ENCODE results near the gene WDR82. TPM values are rescaled to one million over a fixed set of nuclear protein-coding genes. Genes with fewer than 3 reads are reported as not detected.
A peak's percentile ranks its signal among the peaks of the same experiment; 100 is the strongest.

Gene WDR82
- total RNA-seq, 1 experiment from 2014 or later, result 42.0 TPM

- H4K20me1 ChIP-seq (ENCODE audit: insufficient read depth, low read depth, low read length), result 0 out of 2 replicates have a peak, but pooled peaks cover 8% of the 10 kb centered on the region
- peaks cover 40% of the 10 kb centered on the region for H3K36me3 ChIP-seq (ENCODE audit: insufficient read depth, low read length)
- H3K4me1 ChIP-seq (ENCODE audit: low read length), result no peaks in the 10 kb centered on the region
- no peak for DNase-seq
- H3K79me2 ChIP-seq (ENCODE audit: low read length), result no peaks in the 10 kb centered on the region
- H2AFZ ChIP-seq (ENCODE audit: low read length), result no peak overlapping the region
- H3K27me3 ChIP-seq (ENCODE audit: low read length), result no peaks in the 10 kb centered on the region
- no peak overlapping the region for H3K9ac ChIP-seq (ENCODE audit: low read length)
- no peaks in the 10 kb centered on the region for H3K9me3 ChIP-seq (ENCODE audit: low read length)
- H3K4me2 ChIP-seq (ENCODE audit: low read depth, low read length, poor library complexity, severe bottlenecking), result no peak overlapping the region
- no peak overlapping the region for H3K4me3 ChIP-seq (ENCODE audit: low read length)
- H3K27ac ChIP-seq (ENCODE audit: low read length), result peak overlapping the region; percentile 26; the same call in 1 of the 2 replicates
- H3K9me2 ChIP-seq (replicated peaks; ENCODE audit: insufficient read depth, low read length), result no peaks in the 10 kb centered on the region
Measured at GRCh38 chr3:52211268-52211891, 67.1 kb downstream of the WDR82 start.

DNA sequence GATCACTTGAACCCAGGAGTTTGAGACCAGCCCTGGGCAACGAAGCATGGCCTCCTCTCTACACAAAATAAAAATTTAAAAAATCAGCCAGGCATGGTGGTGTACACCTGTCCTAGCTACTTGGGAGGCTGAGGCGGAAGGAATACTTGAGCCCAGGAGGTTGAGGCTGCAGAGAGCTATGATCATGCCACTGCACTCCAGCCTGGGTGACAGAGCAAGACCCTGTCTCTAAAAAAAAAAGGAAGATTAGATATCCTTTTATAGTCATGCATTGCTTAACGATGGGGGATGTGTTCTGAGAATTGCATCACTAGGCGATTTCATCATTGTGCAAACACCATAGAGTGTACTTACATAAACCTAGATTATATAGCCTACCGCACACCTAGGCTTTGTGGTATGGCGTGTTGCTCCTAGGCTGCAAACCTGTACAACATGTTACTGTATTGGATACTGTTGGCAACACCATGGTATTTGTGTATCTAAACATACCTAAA, 67.9 kb downstream of the WDR82 start:
- DNase-seq, result no peak
- no peak overlapping the region for H3K4me3 ChIP-seq (ENCODE audit: low read length)
- H3K36me3 ChIP-seq (ENCODE audit: insufficient read depth, low read length), result peaks cover 48% of the 10 kb centered on the region
- H3K4me1 ChIP-seq (ENCODE audit: low read length), result no peaks in the 10 kb centered on the region
- peak overlapping the region; percentile 26; the same call in 1 of the 2 replicates for H3K27ac ChIP-seq (ENCODE audit: low read length)
- H3K9me3 ChIP-seq (ENCODE audit: low read length), result no peaks in the 10 kb centered on the region
- H3K4me2 ChIP-seq (ENCODE audit: low read depth, low read length, poor library complexity, severe bottlenecking), result no peak overlapping the region
- 0 out of 2 replicates have a peak, but pooled peaks cover 8% of the 10 kb centered on the region for H4K20me1 ChIP-seq (ENCODE audit: insufficient read depth, low read depth, low read length)
- no peaks in the 10 kb centered on the region for H3K79me2 ChIP-seq (ENCODE audit: low read length)
- H3K9me2 ChIP-seq (replicated peaks; ENCODE audit: insufficient read depth, low read length), result no peaks in the 10 kb centered on the region
- no peak overlapping the region for H2AFZ ChIP-seq (ENCODE audit: low read length)
- H3K27me3 ChIP-seq (ENCODE audit: low read length), result no peaks in the 10 kb centered on the region
- H3K9ac ChIP-seq (ENCODE audit: low read length), result no peak overlapping the region

- H3K79me2 ChIP-seq (ENCODE audit: low read length), result no peaks in the 10 kb centered on the region
- H3K27ac ChIP-seq (ENCODE audit: low read length), result no peak overlapping the region; the same call in 1 of the 2 replicates
- no peaks in the 10 kb centered on the region for H3K27me3 ChIP-seq (ENCODE audit: low read length)
- H3K4me1 ChIP-seq (ENCODE audit: low read length), result no peaks in the 10 kb centered on the region
- H3K4me2 ChIP-seq (ENCODE audit: low read depth, low read length, poor library complexity, severe bottlenecking), result no peak overlapping the region
- H3K4me3 ChIP-seq (ENCODE audit: low read length), result no peak overlapping the region
- no peaks in the 10 kb centered on the region for H3K9me3 ChIP-seq (ENCODE audit: low read length)
- H2AFZ ChIP-seq (ENCODE audit: low read length), result no peak overlapping the region
- no peak overlapping the region for H3K9ac ChIP-seq (ENCODE audit: low read length)
- H4K20me1 ChIP-seq (ENCODE audit: insufficient read depth, low read depth, low read length), result 0 out of 2 replicates have a peak, but pooled peaks cover 8% of the 10 kb centered on the region
- DNase-seq, result no peak
- H3K36me3 ChIP-seq (ENCODE audit: insufficient read depth, low read length), result peaks cover 54% of the 10 kb centered on the region
- no peaks in the 10 kb centered on the region for H3K9me2 ChIP-seq (replicated peaks; ENCODE audit: insufficient read depth, low read length)
Measured at GRCh38 chr3:52210037-52210436, 68.4 kb downstream of the WDR82 start.

DNA sequence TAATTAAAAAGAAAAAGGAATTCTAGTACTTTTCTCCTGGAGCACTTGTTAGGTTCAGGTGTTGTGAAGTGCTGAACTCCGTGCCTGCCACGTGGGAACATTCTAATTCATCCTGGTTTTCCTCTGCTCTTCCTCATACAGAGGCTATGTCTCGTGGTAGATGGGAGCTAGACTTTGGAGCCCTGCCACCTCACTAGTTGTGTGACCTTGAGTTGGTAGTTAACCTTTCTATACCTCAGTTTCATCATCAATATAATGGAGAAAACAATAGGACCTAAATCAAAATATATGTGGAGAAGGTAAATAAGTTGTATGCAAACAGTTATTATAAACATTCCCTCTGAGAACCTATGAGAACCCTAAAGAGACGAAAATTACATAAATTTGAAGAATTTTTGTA, 69.9 kb downstream of the WDR82 start:
- Histone ChIP-seq H3K4me1 (ENCODE audit: low read length) (no peaks in the 10 kb centered on the region), H3K4me3 (ENCODE audit: low read length) (no peak overlapping the region), H3K27me3 (ENCODE audit: low read length) (no peaks in the 10 kb centered on the region), H4K20me1 (ENCODE audit: insufficient read depth, low read depth, low read length) (0 out of 2 replicates have a peak, but pooled peaks cover 8% of the 10 kb centered on the region), H2AFZ (ENCODE audit: low read length) (no peak overlapping the region), H3K4me2 (ENCODE audit: low read depth, low read length, poor library complexity, severe bottlenecking) (no peak overlapping the region), H3K36me3 (ENCODE audit: insufficient read depth, low read length) (peaks cover 62% of the 10 kb centered on the region), H3K79me2 (ENCODE audit: low read length) (no peaks in the 10 kb centered on the region), H3K27ac (ENCODE audit: low read length) (no peak overlapping the region), H3K9me2 (replicated peaks; ENCODE audit: insufficient read depth, low read length) (no peaks in the 10 kb centered on the region), H3K9ac (ENCODE audit: low read length) (no peak overlapping the region), H3K9me3 (ENCODE audit: low read length) (no peaks in the 10 kb centered on the region)
- DNase-seq, result no peak

DNA sequence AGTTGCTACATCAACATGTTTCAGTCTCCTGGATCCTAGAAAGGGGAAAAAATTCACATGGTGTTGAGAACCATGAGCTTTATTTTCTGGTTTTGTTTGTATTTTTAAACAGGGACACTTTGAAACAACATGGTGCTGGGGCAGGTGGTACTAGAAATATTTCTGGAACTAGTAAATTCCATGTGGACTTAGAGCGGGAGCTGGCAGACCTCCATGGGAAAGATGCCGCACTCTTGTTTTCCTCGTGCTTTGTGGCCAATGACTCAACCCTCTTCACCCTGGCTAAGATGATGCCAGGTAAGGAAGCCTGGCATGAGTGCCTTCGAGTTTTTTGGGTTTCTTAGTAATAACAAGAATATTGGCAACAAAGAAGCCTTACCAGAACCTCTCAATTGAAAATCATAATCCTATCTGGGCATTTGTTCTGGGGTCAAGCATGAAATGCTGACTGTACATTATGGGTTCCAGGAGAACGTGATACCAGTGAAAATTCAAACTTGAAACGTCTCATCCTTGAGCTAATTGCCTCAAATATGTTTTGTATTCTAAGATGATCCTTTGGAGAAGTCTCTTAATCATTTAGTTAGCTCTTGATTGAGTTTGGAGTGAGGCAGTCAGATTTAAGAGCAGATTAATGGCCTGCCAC, 72.6 kb downstream of the WDR82 start:
- no peak overlapping the region for H3K27ac ChIP-seq (ENCODE audit: low read length)
- no peak overlapping the region for H2AFZ ChIP-seq (ENCODE audit: low read length)
- H3K27me3 ChIP-seq (ENCODE audit: low read length), result no peaks in the 10 kb centered on the region
- DNase-seq, result no peak
- peaks cover 26% of the 10 kb centered on the region for H3K4me1 ChIP-seq (ENCODE audit: low read length)
- H3K9me2 ChIP-seq (replicated peaks; ENCODE audit: insufficient read depth, low read length), result no peaks in the 10 kb centered on the region
- H4K20me1 ChIP-seq (ENCODE audit: insufficient read depth, low read depth, low read length), result 0 out of 2 replicates have a peak, but pooled peaks cover 8% of the 10 kb centered on the region
- no peak overlapping the region for H3K4me2 ChIP-seq (ENCODE audit: low read depth, low read length, poor library complexity, severe bottlenecking)
- no peaks in the 10 kb centered on the region for H3K79me2 ChIP-seq (ENCODE audit: low read length)
- peaks cover 61% of the 10 kb centered on the region for H3K36me3 ChIP-seq (ENCODE audit: insufficient read depth, low read length)
- H3K9me3 ChIP-seq (ENCODE audit: low read length), result no peaks in the 10 kb centered on the region
- H3K4me3 ChIP-seq (ENCODE audit: low read length), result no peak overlapping the region
- H3K9ac ChIP-seq (ENCODE audit: low read length), result no peak overlapping the region

Small RNA genes lying within 50 kb of the gene (small RNA-seq; reads per million reads assigned to genes)
- gene MIR135A1, result not detected
- 164 reads per million, percentile 99 among the genes with 10 or more reads in this experiment for gene MIRLET7G

Other genes starting within 250 kb of the WDR82 start
- 11.1 and 21.2 TPM in 2 replicates for gene DUSP7, start 222.1 kb downstream of the WDR82 start, total RNA-seq (2014; rRNA removed; shearing (Covaris generic); ENCODE audit: low replicate concordance)
- 12.7 and 18.6 TPM in 2 replicates for gene POC1A, start 124.2 kb downstream of the WDR82 start, total RNA-seq (2014; rRNA removed; shearing (Covaris generic); ENCODE audit: low replicate concordance)
- 24.8 and 41.6 TPM in 2 replicates for gene ALAS1, start 80.5 kb downstream of the WDR82 start, total RNA-seq (2014; rRNA removed; shearing (Covaris generic); ENCODE audit: low replicate concordance)
- 7.4 and 26.5 TPM in 2 replicates for gene TLR9, start 53.0 kb downstream of the WDR82 start, total RNA-seq (2014; rRNA removed; shearing (Covaris generic); ENCODE audit: low replicate concordance)
- gene TWF2, start 39.5 kb downstream of the WDR82 start, total RNA-seq (2014; rRNA removed; shearing (Covaris generic); ENCODE audit: low replicate concordance), result 42.0 and 76.3 TPM in 2 replicates
- 25.5 and 35.4 TPM in 2 replicates for gene PPM1M, start 32.9 kb downstream of the WDR82 start, total RNA-seq (2014; rRNA removed; shearing (Covaris generic); ENCODE audit: low replicate concordance)
- 1.6 and 8.3 TPM in 2 replicates for gene GLYCTK, start 9.2 kb upstream of the WDR82 start, total RNA-seq (2014; rRNA removed; shearing (Covaris generic); ENCODE audit: low replicate concordance)
- 2.9 and 8.3 TPM in 2 replicates for gene DNAH1, start 37.7 kb upstream of the WDR82 start, total RNA-seq (2014; rRNA removed; shearing (Covaris generic); ENCODE audit: low replicate concordance)
- gene BAP1, start 131.4 kb upstream of the WDR82 start, total RNA-seq (2014; rRNA removed; shearing (Covaris generic); ENCODE audit: low replicate concordance), result 45.4 and 91.1 TPM in 2 replicates
- 5.1 and 9.5 TPM in 2 replicates for gene PHF7, start 132.0 kb upstream of the WDR82 start, total RNA-seq (2014; rRNA removed; shearing (Covaris generic); ENCODE audit: low replicate concordance)
- 0.11 TPM in 1 of 2 replicates, not detected in the other for gene SEMA3G, start 166.5 kb upstream of the WDR82 start, total RNA-seq (2014; rRNA removed; shearing (Covaris generic); ENCODE audit: low replicate concordance)
- 0.65 TPM in 1 of 2 replicates, not detected in the other for gene TNNC1, start 175.4 kb upstream of the WDR82 start, total RNA-seq (2014; rRNA removed; shearing (Covaris generic); ENCODE audit: low replicate concordance)
- 44.2 and 70.1 TPM in 2 replicates for gene NISCH, start 177.0 kb upstream of the WDR82 start, total RNA-seq (2014; rRNA removed; shearing (Covaris generic); ENCODE audit: low replicate concordance)
- not detected in 2 replicates for gene STAB1, start 216.7 kb upstream of the WDR82 start, total RNA-seq (2014; rRNA removed; shearing (Covaris generic); ENCODE audit: low replicate concordance)